Pancreas (tissue), 10 donors: ENCODE data around the gene ZBTB7A. TPM values are rescaled to one million over a fixed set of nuclear protein-coding genes. Genes with fewer than 3 reads are reported as not detected.

ENCODE experiments used
- ATAC-seq, 4 donors: fragments of 200-7000 bp; cut with Tn5 transposase; one replicate each; pipeline versions ENCODE4 v1.8.0 to v1.9.1; 2020; ENCODE audit warnings: mild to moderate bottlenecking in 4 of 4, moderate library complexity in 4 of 4
- DNase-seq, 6 donors: peaks; one replicate each; pipeline ENCODE4 v3.0.0-alpha.2; 2020
- FAIRE-seq: peaks from 2 replicates; lab custom pipeline; 2012; peaks lifted over from hg19 to GRCh38; lab: Jason Lieb, UNC
- H3K27ac ChIP-seq, 4 donors: fragments of 200-600 bp; sonication (generic); 1 replicate in 3 of 4; 2 replicates in 1 of 4; pipeline versions ENCODE4 v1.5.0 to v1.8.0; 2020
- H3K27me3 ChIP-seq, 4 donors: fragments of 200-600 bp; one replicate each; pipeline ENCODE4 v1.8.0; 2021
- H3K36me3 ChIP-seq, 3 donors: fragments of 200-600 bp; sonication (generic) in 1 of 3; one replicate each; pipeline versions ENCODE4 v1.5.0 to v1.8.0; 2020 to 2021
- H3K4me1 ChIP-seq, 3 donors: fragments of 200-600 bp; one replicate each; pipeline ENCODE4 v1.8.0; 2021
- H3K4me3 ChIP-seq, 4 donors: fragments of 200-600 bp; sonication (generic) in 2 of 4; one replicate each; pipeline versions ENCODE4 v1.5.0 to v1.8.0; 2020 to 2021
- H3K9me3 ChIP-seq, 4 donors: fragments of 200-600 bp; one replicate each; pipeline ENCODE4 v1.8.0; 2021
- WGBS, 2 donors: extraction: QIAGEN DNeasy Blood & Tissue Kit; methylation state at CpG; one replicate each; pipeline ENCODE4 v1.1.7; 2013; 5-methylcytosine and 5-hydroxymethylcytosine counted together
- intact Hi-C, 3 donors: fragments of 100-400 bp; cut with DNase I; formaldehyde crosslinking; loops; one replicate each; pipeline versions ENCODE4 v1.11.1 to v1.14.2; 2022
- polyA plus RNA-seq, 2 donors: library from polyadenylated mRNA; stranded (reverse); fragments of 200-250 nt; gene quantifications; one replicate each; pipeline ENCODE4 v1.2.3, GENCODE V29; 2013
- total RNA-seq, 6 donors: library from RNA; stranded (reverse); fragmentation: NEBNext Ultra II Directional in 4 of 6; extraction: Animal tissue kit (Norgen Biotek cat#: 25700) in 4 of 6; gene quantifications; one replicate each; pipeline versions ENCODE4 v1.2.1 to v1.2.4, GENCODE V29; 2021 to 2023
- TF ChIP-seq, protein P1 (sequence below), 4 donors: fragments of 200-600 bp; sonication (generic) in 3 of 4; IDR thresholded peaks; one replicate each; pipeline versions ENCODE4 v1.5.0 to v1.8.0; 2021; ENCODE audit warnings: antibody characterized with exemption in 4 of 4
- donor health status: healthy with polysubstance abuse.
- donor health status: DM: no; HTN: no; CAD: no; lungs with moderate emphysema.
- donor health status: DM: no; HTN: no; CAD: no.
- donor health status: control.
- donor health status: control.
- donor health status: Bipolar disorder and iron deficiency.
- donor health status: DM: yes; HTN: yes; CAD: no.
- donor health status: DM: no; HTN: no; CAD: no.
- donor health status: DM: no; HTN: no; CAD: no.
- donor health status: DM: yes; HTN: yes; CAD: no.

ZBTB7A gene
- total and polyA plus RNA-seq, 8 donors, result 6.1 to 25.0 (median 13.2) TPM

DNA sequence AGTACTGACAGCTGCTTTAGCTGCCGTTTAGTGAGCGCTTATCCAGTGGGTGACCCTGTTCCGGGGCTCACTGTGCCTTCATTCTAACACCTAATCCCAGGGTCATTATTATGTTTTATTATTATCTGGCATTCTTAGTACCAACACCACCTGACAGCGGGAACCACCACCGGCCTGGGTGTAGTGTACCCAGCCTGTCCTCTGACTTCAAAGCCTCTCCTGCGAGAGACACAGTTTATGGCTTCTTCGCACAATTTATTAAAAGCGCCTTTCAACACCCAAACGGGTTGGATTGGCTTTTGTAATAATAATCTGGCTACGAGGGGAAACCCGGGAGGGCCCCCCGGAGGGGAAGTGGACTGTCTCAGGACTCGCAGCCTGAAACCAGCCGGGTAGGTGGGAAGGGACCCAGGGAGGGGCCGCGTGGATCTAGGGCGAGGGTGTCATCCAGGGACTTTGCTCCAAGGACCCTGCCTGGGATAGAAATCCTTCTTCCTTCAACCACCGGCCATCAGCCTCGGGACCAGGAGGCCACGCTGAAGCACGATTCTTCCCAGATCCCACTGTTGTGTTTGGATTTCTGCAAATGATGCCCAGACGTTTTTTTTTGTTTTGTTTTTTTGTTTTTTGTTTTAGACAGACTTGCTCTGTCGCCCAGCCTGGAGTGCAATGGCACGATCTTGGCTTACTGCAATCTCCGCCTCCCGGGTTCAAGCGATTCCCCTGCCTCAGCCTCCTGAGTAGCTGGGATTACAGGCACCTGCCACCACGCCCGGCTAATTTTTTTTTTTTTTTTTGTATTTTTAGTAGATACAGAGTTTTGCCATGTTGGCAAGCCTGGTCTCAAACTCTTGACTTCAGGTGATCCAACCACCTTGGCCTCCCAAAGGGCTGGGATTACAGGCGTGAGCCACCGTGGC lies 1.6 kb upstream of the ZBTB7A start:
- Histone ChIP-seq H3K4me3 (peak overlapping the region; percentile 67 to 95 (median 80)), H3K36me3 (no peaks in the 10 kb centered on the region), H3K27ac (peak overlapping the region; percentile 58 to 95 (median 86)), H3K9me3 (no peaks in the 10 kb centered on the region), H3K4me1 (peaks cover under 1 to 11% (median 4%) of the 10 kb centered on the region in 3 donors), H3K27me3 (no peaks in the 10 kb centered on the region)
- no peak for FAIRE-seq
- intact Hi-C loops, result no loop called here
- TF ChIP-seq, protein P1, sequence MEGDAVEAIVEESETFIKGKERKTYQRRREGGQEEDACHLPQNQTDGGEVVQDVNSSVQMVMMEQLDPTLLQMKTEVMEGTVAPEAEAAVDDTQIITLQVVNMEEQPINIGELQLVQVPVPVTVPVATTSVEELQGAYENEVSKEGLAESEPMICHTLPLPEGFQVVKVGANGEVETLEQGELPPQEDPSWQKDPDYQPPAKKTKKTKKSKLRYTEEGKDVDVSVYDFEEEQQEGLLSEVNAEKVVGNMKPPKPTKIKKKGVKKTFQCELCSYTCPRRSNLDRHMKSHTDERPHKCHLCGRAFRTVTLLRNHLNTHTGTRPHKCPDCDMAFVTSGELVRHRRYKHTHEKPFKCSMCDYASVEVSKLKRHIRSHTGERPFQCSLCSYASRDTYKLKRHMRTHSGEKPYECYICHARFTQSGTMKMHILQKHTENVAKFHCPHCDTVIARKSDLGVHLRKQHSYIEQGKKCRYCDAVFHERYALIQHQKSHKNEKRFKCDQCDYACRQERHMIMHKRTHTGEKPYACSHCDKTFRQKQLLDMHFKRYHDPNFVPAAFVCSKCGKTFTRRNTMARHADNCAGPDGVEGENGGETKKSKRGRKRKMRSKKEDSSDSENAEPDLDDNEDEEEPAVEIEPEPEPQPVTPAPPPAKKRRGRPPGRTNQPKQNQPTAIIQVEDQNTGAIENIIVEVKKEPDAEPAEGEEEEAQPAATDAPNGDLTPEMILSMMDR (IDR thresholded peaks at IDR 0.05), result no peak
- 33 to 34% methylated on average over 31 of the region's 31 CpGs for WGBS, 2 donors
- ATAC-seq, result no peak
- DNase-seq, result no peak

DNA sequence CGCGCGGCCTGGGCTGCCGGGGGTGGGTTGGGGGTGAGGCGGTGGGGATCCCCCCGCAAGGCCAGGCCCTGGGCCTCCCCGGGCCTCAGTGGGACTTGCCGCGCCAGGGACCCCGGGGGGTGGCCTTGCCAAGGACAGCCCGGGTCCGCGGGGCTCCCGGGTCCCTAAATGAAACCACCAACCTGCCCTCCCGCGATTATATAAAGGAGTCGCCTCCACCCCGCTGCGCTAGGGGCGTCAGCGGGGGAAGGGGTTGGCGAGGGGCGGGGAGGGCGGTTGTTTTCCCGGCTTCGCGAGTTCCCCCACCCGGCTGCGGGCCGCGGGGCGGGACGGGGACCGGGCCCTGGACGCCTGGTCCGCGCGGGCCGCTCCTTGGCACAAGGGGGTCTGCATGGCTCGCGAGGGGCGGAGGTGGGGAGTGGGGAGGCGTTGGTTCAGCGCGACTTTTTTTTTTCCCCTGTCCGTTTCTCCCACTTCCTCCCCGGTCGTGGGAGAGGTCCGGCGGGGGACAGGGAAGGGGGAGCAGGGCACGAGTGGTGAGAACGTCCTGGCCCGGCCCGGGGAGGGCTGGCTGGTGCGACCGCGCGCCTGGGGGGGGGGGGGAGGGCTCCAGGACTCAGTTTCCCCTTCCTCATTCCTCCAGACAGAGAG lies 822 bp upstream of the ZBTB7A start:
- intact Hi-C loops, result no loop called here
- H3K36me3 ChIP-seq, result no peaks in the 10 kb centered on the region
- FAIRE-seq (no peak), DNase-seq (peak in 5 of 6 donors; percentile 35 to 86 (median 67)), ATAC-seq (peak; percentile 0 to 2 (median 0))
- 0 to 1% methylated on average over 36 to 53 of the region's 58 CpGs for WGBS, 2 donors
- H3K4me3 ChIP-seq, result peak overlapping the region; percentile 67 to 95 (median 80)
- H3K27me3 ChIP-seq, result no peaks in the 10 kb centered on the region
- TF ChIP-seq, protein P1 (IDR thresholded peaks at IDR 0.05), result no peak
- peak overlapping the region; percentile 58 to 95 (median 86) for H3K27ac ChIP-seq
- no peaks in the 10 kb centered on the region for H3K9me3 ChIP-seq
- peaks cover 9 to 19% (median 11%) of the 10 kb centered on the region in 3 donors for H3K4me1 ChIP-seq

DNA sequence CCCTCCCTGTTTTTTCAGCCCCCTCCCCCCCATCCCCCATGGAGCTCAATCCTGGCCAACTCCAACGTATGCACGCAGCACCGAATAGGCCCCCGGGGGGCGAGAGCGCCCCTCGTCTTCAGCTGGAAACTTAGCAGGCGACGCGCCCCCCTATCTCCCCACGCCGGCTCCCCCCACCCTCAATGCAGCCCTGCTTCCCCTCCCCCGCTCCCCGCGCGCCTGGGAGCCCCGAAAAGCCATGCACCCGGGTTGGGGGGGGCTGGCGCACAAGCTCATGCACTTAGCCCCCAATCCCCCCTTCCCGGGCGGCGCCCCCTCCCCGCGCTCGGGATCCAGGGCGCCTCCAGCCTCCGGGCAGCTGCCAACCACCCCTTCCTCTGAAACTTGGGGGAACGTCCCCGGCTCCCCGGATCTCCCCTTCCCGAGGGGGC lies 508 bp downstream of the ZBTB7A start:
- Histone ChIP-seq H3K36me3 (no peaks in the 10 kb centered on the region), H3K4me1 (peaks cover 19 to 32% (median 23%) of the 10 kb centered on the region in 3 donors), H3K9me3 (no peaks in the 10 kb centered on the region), H3K4me3 (peak overlapping the region; percentile 67 to 95 (median 80)), H3K27ac (peak overlapping the region; percentile 76 to 95 (median 86)), H3K27me3 (no peaks in the 10 kb centered on the region)
- ATAC-seq (no peak), FAIRE-seq (no peak), DNase-seq (peak in 5 of 6 donors; percentile 66 to 84 (median 74))
- WGBS, 2 donors, result 0 to 2% methylated on average over 12 to 31 of the region's 31 CpGs
- TF ChIP-seq, protein P1 (IDR thresholded peaks at IDR 0.05), result no peak
- intact Hi-C loops, result no loop called here

DNA sequence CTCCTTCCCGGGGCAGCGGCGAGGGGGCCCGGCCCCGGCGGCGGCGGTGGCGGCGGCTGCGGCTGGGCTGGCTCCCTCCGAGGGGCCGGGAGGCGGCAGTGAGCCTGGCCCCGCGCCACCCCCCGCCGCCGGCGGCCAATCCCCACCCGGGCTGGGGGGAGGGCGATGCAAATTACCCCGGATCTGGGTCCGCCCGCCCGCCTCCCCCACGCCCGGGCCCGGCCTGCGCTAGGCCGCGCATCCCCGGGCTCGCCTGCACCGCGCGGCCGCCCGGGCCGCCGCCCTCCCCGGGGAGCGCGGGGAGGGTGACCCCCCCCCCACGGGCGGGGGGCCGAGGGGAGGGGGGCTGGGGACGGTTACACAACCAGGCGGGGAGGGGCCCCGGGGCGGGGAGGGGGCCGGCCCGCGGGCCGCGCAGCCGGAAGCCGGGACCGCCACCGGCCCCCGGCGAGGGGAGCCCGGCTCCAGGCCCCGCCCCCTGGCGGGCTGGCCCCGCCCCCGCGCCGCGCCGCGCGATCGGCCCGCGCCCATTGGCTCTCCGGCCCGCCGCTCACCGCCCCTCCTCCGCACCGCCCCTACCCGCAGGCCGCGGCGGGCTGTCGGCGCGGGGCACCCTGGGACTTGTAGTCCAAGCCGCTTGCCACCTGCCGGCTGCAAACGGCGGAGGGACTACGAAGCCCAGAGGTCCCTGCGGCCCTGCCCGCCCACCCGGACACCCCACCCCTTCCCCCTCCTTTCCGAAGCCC lies 1.1 kb downstream of the ZBTB7A start:
- 1 to 3% methylated on average over 25 to 86 of the region's 98 CpGs for WGBS, 2 donors
- Histone ChIP-seq H3K9me3 (no peaks in the 10 kb centered on the region), H3K4me1 (peaks cover 24 to 37% (median 27%) of the 10 kb centered on the region in 3 donors), H3K36me3 (no peaks in the 10 kb centered on the region), H3K27ac (peak overlapping the region in 1 of 4 donors; percentile 95), H3K4me3 (peak overlapping the region in 3 of 4 donors; percentile 72 to 95 (median 88)), H3K27me3 (no peaks in the 10 kb centered on the region)
- TF ChIP-seq, protein P1 (IDR thresholded peaks at IDR 0.05), result no peak
- DNase-seq (peak; percentile 96 to 99 (median 98)), FAIRE-seq (no peak), ATAC-seq (peak; percentile 70 to 79 (median 76))
- intact Hi-C loops, result no loop called here
